WERI-Rb-1 (cell line): ENCODE results near the gene GRIK2.

ENCODE experiments used
- DNase-seq: peaks from one replicate; pipeline ENCODE4 v3.0.0-alpha.2; 2020
- H3K27ac ChIP-seq: fragments of 250-450 bp; sonication (Bioruptor Pico); 2 replicates; pipeline ENCODE4 v1.5.1; 2020; ENCODE audit warnings: mild to moderate bottlenecking, moderate library complexity
- H3K27me3 ChIP-seq: fragments of 250-450 bp; sonication (Bioruptor Pico); 2 replicates; pipeline ENCODE4 v1.5.1; 2021; ENCODE audit warnings: mild to moderate bottlenecking, low read depth, moderate library complexity; ENCODE audit not compliant: insufficient read depth, severe bottlenecking
- H3K36me3 ChIP-seq: fragments of 250-450 bp; sonication (Bioruptor Pico); 2 replicates; pipeline ENCODE4 v1.5.1; 2020; ENCODE audit warnings: mild to moderate bottlenecking, moderate library complexity
- H3K4me3 ChIP-seq: 2 replicates; pipeline ENCODE4 v1.5.1; 2011; ENCODE audit warnings: low read depth, mild to moderate bottlenecking, control low read depth, low read length
- H3K9me3 ChIP-seq: fragments of 250-450 bp; sonication (Bioruptor Pico); 2 replicates; pipeline ENCODE4 v1.5.1; 2021; ENCODE audit warnings: mild to moderate bottlenecking, moderate library complexity; ENCODE audit not compliant: severe bottlenecking
- CTCF ChIP-seq: IDR thresholded peaks from 2 replicates; pipeline ENCODE4 v1.5.1; 2011; ENCODE audit warnings: low read depth, mild to moderate bottlenecking, control low read depth, inconsistent platforms, low read length

Gene GRIK2

GRCh38 chr6:101486124-101486523 lies 92.6 kb downstream of the GRIK2 start:
- Histone ChIP-seq H3K27me3 (no peaks in the 10 kb centered on the region), H3K4me3 (no peak overlapping the region), H3K9me3 (no peaks in the 10 kb centered on the region), H3K27ac (peak overlapping the region; percentile 69), H3K36me3 (no peaks in the 10 kb centered on the region)
- DNase-seq, result peak; percentile 76
- no peak for TF ChIP-seq CTCF

- DNase-seq, result no peak
These were observed 93.2 kb downstream of the GRIK2 start for GRCh38 chr6:101486726-101487125.

GRCh38 chr6:101489456-101489855 lies 95.9 kb downstream of the GRIK2 start:
- TF ChIP-seq CTCF, result no peak
- Histone ChIP-seq H3K27me3 (no peaks in the 10 kb centered on the region), H3K36me3 (no peaks in the 10 kb centered on the region), H3K4me3 (no peak overlapping the region), H3K9me3 (no peaks in the 10 kb centered on the region), H3K27ac (no peak overlapping the region)
- no peak for DNase-seq

More at GRCh38 chr6:101486726-101487125, 93.2 kb downstream of the GRIK2 start:
- Histone ChIP-seq H3K9me3 (no peaks in the 10 kb centered on the region), H3K36me3 (no peaks in the 10 kb centered on the region), H3K27me3 (no peaks in the 10 kb centered on the region), H3K27ac (no peak overlapping the region), H3K4me3 (no peak overlapping the region)
- no peak for TF ChIP-seq CTCF

- DNase-seq, result no peak
- H3K4me3 ChIP-seq, result no peak overlapping the region
- TF ChIP-seq CTCF, result no peak
- H3K9me3 ChIP-seq, result no peaks in the 10 kb centered on the region
- H3K27ac ChIP-seq, result no peak overlapping the region
- H3K27me3 ChIP-seq, result no peaks in the 10 kb centered on the region
- H3K36me3 ChIP-seq, result no peaks in the 10 kb centered on the region
These were observed 97.3 kb downstream of the GRIK2 start for GRCh38 chr6:101490857-101491256.

- no peak for DNase-seq
- Histone ChIP-seq H3K36me3 (no peaks in the 10 kb centered on the region), H3K27me3 (no peaks in the 10 kb centered on the region), H3K4me3 (no peak overlapping the region), H3K9me3 (no peaks in the 10 kb centered on the region), H3K27ac (no peak overlapping the region)
- no peak for TF ChIP-seq CTCF
These were observed 109.3 kb downstream of the GRIK2 start for GRCh38 chr6:101502818-101503217.

- TF ChIP-seq CTCF, result no peak
- Histone ChIP-seq H3K27ac (no peak overlapping the region), H3K36me3 (no peaks in the 10 kb centered on the region), H3K27me3 (no peaks in the 10 kb centered on the region), H3K9me3 (no peaks in the 10 kb centered on the region), H3K4me3 (no peak overlapping the region)
- no peak for DNase-seq
These were observed 116.0 kb downstream of the GRIK2 start for GRCh38 chr6:101509536-101509935.
